Stimulated activated CD4-positive, alpha-beta T cell treated with anti-CD3 and anti-CD28 coated beads, Interleukin-4, amount 100 ng/mL, for 24 hours (primary cell): ENCODE data around the gene MBD3L4.
"Not testable (repeated sequence)": the region's sequence is repeated elsewhere in the genome, so short reads cannot be mapped to it uniquely, and the experiment has no call there.

Source experiments
- DNase-seq: peaks from one replicate; pipeline ENCODE4 v3.0.0-alpha.2; 2020

Gene MBD3L4

DNA sequence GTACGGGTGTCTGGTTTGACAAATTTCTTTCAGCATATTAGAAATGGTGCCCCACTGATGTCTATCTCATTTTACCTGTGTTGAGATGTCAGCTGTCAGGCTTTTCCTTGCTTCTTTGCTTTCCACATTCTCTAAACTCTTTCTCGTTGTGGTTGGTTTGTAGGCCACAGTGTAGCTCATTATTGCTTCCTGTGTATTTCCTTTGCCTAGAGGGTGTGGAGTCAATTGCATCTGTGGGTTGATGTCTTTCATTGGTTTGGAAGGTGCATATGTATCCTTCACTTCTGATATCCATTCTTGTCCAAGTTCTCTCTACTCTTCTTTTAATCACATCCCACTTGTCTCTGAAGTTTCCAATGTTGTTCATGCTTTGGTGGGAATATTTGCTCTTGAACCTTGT is 1.6 kb upstream of the MBD3L4 start:
- not testable (repeated sequence) for DNase-seq

DNA sequence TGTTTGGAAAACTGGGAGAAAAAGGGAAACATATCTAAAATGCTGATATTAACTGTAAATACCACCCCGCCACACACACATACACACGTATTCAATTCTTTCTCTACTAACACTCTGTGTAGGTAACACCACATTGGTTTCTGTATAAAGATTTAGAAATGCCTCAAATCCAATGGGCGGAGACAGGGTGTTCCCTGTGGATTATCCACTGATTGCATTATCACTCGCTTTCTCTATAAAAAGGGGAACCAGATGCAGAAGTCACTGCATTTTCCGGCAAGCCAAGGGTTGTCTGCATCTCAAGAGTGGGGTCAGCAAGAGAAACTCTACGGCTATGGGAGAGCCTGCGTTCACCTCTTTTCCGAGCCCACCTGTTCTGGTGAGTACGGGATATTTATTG is 9.7 kb downstream of the MBD3L4 start, which contains the start of gene MBD3L5:
TSS of gene MBD3L5 (plus strand) at position 301 of the 400 bp plus-strand sequence. CDS start at position 335, 34 bp downstream.
- not testable (repeated sequence) for DNase-seq

DNA sequence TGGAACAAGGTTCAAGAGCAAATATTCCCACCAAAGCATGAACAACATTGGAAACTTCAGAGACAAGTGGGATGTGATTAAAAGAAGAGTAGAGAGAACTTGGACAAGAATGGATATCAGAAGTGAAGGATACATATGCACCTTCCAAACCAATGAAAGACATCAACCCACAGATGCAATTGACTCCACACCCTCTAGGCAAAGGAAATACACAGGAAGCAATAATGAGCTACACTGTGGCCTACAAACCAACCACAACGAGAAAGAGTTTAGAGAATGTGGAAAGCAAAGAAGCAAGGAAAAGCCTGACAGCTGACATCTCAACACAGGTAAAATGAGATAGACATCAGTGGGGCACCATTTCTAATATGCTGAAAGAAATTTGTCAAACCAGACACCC is 11.2 kb downstream of the MBD3L4 start:
- not testable (repeated sequence) for DNase-seq

DNA sequence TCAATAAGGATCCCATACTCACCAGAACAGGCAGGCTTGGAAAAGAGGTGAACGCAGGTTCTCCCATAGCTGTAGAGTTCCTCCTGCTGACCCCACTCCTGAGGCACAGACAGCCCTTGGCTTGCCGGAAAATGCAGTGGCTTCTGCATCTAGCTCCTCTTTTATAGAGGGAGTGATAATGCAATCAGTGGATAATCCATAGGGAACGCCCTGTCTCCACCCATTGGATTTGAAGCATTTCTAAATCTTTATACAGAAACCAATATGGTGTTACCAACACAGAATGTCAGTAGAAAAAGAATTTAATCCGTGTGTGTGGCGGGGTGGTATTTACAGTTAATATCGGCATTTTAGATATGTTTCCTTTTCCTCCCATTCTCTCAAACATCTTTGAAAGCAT is 18.6 kb downstream of the MBD3L4 start, which contains the start of gene MBD3L2B:
TSS of gene MBD3L2B (minus strand) at position 101 of the 400 bp plus-strand sequence. CDS start at position 67, 34 bp downstream.
- not testable (repeated sequence) for DNase-seq

DNA sequence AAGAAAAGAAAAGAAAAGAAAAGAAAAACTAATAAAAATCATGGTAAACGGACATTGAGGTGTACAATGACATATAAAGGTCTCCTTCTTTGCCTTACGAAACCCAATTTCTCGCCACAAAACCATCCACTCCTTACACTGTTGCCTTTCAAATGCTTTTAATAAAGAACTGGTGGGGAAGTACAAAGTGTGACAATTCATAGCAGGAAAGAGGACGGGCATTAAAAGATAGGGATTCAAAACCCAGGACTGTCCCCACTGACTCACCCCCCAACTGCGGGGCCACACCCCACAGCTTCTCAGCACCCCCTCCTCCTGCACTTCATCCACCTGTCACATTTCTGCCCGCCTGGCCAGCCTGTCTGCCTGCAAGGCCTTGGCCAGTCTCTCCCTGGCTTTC is 21.2 kb downstream of the MBD3L4 start:
- no peak for DNase-seq

DNA sequence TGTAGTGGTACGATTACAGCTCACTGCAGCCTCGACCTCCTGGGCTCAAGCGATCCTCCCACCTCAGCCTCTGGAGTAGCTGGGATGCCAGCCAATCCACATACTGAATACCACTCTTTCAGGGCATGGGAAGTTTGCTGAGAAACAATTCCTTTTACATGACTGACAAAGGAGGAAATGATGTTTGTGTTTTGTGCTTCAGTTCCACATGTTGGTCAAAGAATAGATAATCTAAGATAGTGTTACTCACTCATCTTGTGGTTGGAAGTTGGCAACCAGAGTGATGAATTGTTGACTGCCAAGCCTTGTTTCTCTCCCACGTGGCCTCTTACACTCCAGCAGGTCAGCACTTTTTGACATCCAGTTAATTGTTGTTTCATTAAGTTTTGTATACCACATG is 26.3 kb downstream of the MBD3L4 start:
- peak; percentile 29 for DNase-seq

GRCh38 chr19:7010722-7011593 is 29.0 kb downstream of the MBD3L4 start:
- DNase-seq = peak; percentile 56

DNA sequence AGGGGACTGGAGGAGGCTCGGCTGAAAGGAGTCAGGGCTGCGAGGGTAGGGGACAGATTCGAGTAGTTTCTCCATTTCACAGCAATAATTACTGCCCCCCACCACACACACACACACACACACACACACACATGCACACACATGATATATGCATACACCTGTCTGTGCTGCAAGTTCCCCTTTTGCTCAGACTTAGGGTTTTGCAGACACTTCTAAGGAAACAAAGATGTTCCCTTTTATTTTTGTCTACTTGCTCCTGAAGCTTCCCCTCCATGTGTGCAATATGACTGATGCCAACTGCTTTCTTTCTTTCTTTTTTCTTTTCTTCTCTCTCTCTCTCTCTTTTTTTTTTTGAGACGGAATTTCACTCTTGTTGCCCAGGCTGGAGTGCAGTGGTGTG is 32.1 kb downstream of the MBD3L4 start:
- no peak for DNase-seq

DNA sequence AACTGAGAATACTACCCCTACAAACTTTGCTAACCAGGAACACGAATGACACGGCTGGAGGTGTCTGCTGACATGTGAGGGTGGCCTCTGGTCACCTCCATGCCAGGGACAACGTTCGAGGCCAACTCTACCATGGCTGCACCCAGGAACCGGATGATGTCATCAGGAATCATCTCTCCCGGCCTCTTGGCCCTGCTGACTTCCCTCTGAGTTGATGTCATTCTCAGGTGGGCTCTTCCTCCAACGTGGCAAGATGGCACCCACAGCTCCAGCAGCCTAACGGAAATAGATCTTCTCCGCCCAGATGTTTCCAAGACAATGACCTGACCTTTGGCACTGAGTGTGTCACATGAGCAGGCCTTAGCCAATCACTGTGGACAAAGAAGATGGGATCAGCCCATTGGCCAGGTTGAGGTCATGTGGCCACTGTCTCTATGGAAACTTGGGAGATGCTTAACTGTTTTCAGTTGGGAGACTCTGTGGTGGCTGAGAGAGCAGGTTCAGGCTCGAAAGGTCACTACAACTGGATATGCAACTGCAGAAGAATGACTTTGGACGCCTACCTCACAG is 33.8 kb downstream of the MBD3L4 start:
- DNase-seq = no peak

DNA sequence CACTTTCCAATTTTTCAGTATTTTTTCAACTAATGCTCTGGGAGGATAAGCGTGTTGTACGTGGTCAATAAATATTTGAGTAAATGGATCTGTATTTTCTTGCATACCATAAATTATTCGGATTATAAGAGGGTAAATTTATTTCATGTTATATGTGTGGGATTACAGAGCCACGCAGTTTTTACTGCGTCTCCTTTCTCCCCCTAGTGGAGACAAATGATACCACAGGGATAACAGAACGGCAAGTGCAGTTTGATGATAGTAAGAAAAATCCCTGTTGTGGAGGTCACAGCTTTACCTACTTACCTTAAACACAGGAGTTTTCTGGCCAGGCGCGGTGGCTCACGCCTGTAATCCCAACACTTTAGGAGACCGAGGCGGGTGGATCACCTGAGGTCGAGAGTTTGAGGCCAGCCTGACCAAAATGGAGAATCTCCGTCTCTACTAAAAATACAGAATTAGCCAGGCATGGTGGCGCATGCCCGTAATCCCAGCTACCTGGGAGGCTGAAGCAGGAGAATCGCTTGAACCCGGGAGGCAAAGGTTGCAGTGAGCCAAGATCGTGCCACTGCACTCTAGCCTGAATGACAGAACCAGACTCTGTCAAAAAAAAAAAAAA is 35.6 kb downstream of the MBD3L4 start:
- peak; percentile 19 for DNase-seq

GRCh38 chr19:7000816-7001215 is 39.2 kb downstream of the MBD3L4 start:
- no peak for DNase-seq

- no peak for DNase-seq
These were observed 39.6 kb downstream of the MBD3L4 start for GRCh38 chr19:7000333-7000732.

DNA sequence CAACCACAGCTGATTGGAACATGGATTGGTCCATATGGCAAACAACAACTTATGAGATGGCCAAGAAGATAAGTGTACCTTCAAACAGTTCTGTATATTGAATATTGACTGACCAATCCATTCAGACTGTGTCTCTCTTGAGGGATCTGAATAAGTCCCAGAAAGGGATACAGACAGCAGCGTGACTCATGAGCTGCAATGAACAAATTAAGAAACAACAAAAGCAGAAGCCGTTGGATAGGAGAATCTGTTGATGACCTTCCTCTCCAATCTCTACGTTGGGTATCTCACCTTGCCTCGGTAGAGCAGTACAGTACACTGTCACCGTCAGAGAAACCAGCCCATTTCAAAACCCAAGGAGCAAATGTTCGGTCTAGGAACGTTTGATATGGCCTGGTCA is 40.0 kb downstream of the MBD3L4 start:
- DNase-seq = no peak

DNA sequence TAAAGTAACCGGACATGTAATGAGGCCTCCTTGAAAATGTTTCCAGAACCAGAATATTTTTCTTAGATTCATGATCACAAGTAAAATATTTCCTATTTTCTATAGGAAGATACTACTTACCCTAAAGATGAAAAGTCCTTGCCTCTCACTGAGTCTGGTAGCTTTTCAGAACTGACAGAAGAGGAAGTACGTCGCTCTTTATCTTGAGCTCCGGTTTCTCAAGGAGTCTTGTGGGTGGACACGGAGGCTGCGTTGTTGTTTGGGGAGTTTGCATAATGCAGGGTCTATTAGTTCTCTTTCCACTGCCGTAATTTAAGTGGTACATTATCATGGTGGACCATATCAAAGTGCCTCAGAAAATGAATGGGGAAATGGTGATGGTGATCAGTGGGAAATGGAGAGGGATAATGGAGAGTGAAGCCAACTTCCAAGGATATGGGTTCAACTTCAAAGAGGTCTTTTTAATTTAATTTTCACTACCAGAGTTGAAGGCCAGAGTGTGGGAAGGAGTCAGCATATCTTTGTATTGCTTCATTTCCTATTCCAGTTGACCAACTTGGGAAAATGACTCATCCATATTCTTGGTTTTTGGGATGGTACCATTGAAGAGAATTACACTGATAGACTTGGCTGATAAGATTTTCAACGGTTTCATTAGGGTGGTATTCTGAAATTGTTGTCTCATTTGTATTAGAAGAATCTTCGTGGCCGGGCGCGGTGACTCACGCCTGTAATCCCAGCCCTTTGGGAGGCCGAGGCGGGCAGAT is 42.1 kb downstream of the MBD3L4 start:
- no peak for DNase-seq

DNA sequence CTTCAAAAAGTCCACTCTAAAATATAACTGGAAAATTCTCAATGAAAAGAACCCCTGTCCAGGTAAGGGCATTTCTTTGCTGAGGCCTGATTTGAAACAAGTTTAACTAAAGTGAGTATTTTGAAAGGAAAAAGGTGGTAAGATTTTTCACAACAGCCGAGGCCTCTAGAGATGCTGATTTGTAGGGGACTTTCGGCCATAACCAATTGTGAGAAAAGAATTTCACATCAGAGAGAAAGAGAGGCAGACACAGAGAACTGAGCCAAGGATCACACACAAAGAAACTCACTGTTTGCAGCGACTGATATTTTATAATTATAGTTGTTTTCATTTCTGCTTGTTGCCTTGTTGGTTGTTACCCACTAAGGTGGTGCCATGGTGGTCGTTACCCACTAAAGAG is 43.2 kb downstream of the MBD3L4 start:
- no peak for DNase-seq

DNA sequence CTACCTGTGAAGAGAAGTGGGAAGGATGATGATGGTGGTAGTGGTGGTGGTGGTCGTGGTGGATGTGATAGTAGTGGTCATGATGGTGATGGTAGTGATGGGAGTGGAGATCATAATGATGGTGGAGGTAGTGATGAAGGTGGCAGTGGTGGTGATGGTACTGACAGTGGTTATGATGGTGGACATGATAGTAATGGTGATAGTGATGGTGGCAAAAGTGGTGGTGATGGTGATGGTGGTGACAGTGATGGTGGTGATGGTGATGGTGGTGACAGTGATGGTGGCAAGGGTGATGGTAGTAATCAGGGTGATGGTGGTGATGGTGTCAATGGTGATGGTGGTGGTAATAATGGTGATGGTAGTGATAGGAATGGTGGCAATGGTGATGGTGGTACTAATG is 44.9 kb downstream of the MBD3L4 start:
- DNase-seq = no peak

GRCh38 chr19:6988257-6988656 is 51.7 kb downstream of the MBD3L4 start:
- no peak for DNase-seq

- no peak for DNase-seq
These were observed 52.1 kb downstream of the MBD3L4 start for GRCh38 chr19:6987850-6988249.
